SK-N-SH treated with all-trans-retinoic acid at 6 μM for 48 hours (cell line): ENCODE data around the gene CDX1.

Experiments
- ARNTL ChIP-seq: fragments of 450-650 bp; formaldehyde crosslinking; IDR thresholded peaks from 2 replicates; pipeline ENCODE4 v1.5.0; 2020; ENCODE audit warnings: low read depth, mild to moderate bottlenecking, moderate library complexity, borderline replicate concordance
- CSDC2 ChIP-seq: fragments of 250-450 bp; sonication (Bioruptor Pico); IDR thresholded peaks from 2 replicates; pipeline ENCODE4 v1.5.0; 2020; ENCODE audit warnings: mild to moderate bottlenecking, moderate library complexity
- ISL1 ChIP-seq: fragments of 250-450 bp; sonication (Bioruptor Pico); IDR thresholded peaks from 2 replicates; pipeline ENCODE4 v2.1.2; 2022; ENCODE audit warnings: mild to moderate bottlenecking, moderate library complexity
- OSR1 ChIP-seq: fragments of 250-450 bp; sonication (Bioruptor Pico); IDR thresholded peaks from 2 replicates; pipeline ENCODE4 v1.8.0; 2022; ENCODE audit warnings: moderate library complexity, mild to moderate bottlenecking, inconsistent platforms
- PATZ1 ChIP-seq: fragments of 250-450 bp; sonication (Bioruptor Pico); IDR thresholded peaks from 2 replicates; pipeline ENCODE4 v1.8.0; 2020; ENCODE audit warnings: mild to moderate bottlenecking, moderate library complexity, borderline replicate concordance
- PPARA ChIP-seq: fragments of 250-450 bp; sonication (Bioruptor Pico); IDR thresholded peaks from 2 replicates; pipeline ENCODE4 v1.5.0; 2020; ENCODE audit warnings: mild to moderate bottlenecking, borderline replicate concordance
- RARB ChIP-seq: fragments of 250-450 bp; sonication (Bioruptor Pico); IDR thresholded peaks from 2 replicates; pipeline ENCODE4 v1.8.0; 2021; ENCODE audit warnings: mild to moderate bottlenecking, moderate library complexity
- TCF4 ChIP-seq: fragments of 250-450 bp; sonication (Bioruptor Pico); IDR thresholded peaks from 2 replicates; pipeline ENCODE4 v1.8.0; 2021; ENCODE audit warnings: mild to moderate bottlenecking, moderate library complexity, borderline replicate concordance
- ZC3H10 ChIP-seq: fragments of 250-450 bp; sonication (Bioruptor Pico); IDR thresholded peaks from 2 replicates; pipeline ENCODE4 v1.5.1; 2021; ENCODE audit warnings: mild to moderate bottlenecking, moderate library complexity
- ZFP3 ChIP-seq: fragments of 250-450 bp; sonication (Bioruptor Pico); IDR thresholded peaks from 2 replicates; pipeline ENCODE4 v1.5.0; 2020; ENCODE audit warnings: mild to moderate bottlenecking, moderate library complexity
- ZFP30 ChIP-seq: fragments of 450-650 bp; formaldehyde crosslinking; IDR thresholded peaks from 2 replicates; pipeline ENCODE4 v1.5.0; 2022; ENCODE audit warnings: mild to moderate bottlenecking, moderate library complexity
- TF ChIP-seq, protein P1 (sequence below): fragments of 250-450 bp; sonication (Bioruptor Pico); IDR thresholded peaks from 2 replicates; pipeline ENCODE4 v1.5.0; 2020; ENCODE audit warnings: mild to moderate bottlenecking, moderate library complexity
- TF ChIP-seq, protein P2 (sequence below): fragments of 250-450 bp; sonication (Bioruptor Pico); IDR thresholded peaks from 2 replicates; pipeline ENCODE4 v1.5.1; 2020; ENCODE audit warnings: low read depth, mild to moderate bottlenecking, moderate library complexity
- TF ChIP-seq, protein P3 (sequence below): fragments of 250-450 bp; sonication (Bioruptor Pico); IDR thresholded peaks from 2 replicates; pipeline ENCODE4 v1.5.1; 2021; ENCODE audit warnings: mild to moderate bottlenecking, moderate library complexity

DNA sequence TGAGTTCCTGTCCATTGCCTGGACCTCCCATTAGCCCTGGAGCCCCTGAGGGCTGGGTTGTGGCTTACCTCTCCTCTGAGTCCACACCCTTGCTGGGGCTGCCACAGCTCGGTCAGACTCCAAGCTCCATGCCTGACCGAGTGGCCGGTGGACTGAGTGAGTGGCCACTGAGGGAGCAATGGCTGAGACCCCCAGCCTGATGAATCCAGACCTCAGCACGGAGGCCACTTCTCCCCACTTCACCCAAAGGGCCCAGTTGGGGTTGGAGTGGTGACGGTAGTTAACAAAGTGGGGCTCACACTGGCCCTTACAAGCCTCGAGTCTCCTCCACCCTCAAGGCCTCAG, 39.7 kb upstream of the CDX1 start:
- no peak for TF ChIP-seq PPARA
- TF ChIP-seq CSDC2 (CRISPR knock-in tag) = no peak
- no peak for TF ChIP-seq ARNTL
- TF ChIP-seq TCF4 (CRISPR knock-in tag) = no peak
- no peak for TF ChIP-seq ISL1 (CRISPR knock-in tag)
- no peak for TF ChIP-seq RARB (CRISPR knock-in tag)
- TF ChIP-seq, protein P1, sequence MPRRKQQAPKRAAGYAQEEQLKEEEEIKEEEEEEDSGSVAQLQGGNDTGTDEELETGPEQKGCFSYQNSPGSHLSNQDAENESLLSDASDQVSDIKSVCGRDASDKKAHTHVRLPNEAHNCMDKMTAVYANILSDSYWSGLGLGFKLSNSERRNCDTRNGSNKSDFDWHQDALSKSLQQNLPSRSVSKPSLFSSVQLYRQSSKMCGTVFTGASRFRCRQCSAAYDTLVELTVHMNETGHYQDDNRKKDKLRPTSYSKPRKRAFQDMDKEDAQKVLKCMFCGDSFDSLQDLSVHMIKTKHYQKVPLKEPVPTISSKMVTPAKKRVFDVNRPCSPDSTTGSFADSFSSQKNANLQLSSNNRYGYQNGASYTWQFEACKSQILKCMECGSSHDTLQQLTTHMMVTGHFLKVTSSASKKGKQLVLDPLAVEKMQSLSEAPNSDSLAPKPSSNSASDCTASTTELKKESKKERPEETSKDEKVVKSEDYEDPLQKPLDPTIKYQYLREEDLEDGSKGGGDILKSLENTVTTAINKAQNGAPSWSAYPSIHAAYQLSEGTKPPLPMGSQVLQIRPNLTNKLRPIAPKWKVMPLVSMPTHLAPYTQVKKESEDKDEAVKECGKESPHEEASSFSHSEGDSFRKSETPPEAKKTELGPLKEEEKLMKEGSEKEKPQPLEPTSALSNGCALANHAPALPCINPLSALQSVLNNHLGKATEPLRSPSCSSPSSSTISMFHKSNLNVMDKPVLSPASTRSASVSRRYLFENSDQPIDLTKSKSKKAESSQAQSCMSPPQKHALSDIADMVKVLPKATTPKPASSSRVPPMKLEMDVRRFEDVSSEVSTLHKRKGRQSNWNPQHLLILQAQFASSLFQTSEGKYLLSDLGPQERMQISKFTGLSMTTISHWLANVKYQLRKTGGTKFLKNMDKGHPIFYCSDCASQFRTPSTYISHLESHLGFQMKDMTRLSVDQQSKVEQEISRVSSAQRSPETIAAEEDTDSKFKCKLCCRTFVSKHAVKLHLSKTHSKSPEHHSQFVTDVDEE = no peak
- no peak for TF ChIP-seq ZFP3
- TF ChIP-seq PATZ1 (CRISPR knock-in tag) = no peak
- TF ChIP-seq, protein P2, sequence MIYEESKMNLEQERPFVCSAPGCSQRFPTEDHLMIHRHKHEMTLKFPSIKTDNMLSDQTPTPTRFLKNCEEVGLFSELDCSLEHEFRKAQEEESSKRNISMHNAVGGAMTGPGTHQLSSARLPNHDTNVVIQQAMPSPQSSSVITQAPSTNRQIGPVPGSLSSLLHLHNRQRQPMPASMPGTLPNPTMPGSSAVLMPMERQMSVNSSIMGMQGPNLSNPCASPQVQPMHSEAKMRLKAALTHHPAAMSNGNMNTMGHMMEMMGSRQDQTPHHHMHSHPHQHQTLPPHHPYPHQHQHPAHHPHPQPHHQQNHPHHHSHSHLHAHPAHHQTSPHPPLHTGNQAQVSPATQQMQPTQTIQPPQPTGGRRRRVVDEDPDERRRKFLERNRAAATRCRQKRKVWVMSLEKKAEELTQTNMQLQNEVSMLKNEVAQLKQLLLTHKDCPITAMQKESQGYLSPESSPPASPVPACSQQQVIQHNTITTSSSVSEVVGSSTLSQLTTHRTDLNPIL (CRISPR knock-in tag) = no peak
- TF ChIP-seq ZC3H10 (CRISPR knock-in tag) = no peak
- no peak for TF ChIP-seq ZFP30 (CRISPR knock-in tag)
- TF ChIP-seq, protein P3, sequence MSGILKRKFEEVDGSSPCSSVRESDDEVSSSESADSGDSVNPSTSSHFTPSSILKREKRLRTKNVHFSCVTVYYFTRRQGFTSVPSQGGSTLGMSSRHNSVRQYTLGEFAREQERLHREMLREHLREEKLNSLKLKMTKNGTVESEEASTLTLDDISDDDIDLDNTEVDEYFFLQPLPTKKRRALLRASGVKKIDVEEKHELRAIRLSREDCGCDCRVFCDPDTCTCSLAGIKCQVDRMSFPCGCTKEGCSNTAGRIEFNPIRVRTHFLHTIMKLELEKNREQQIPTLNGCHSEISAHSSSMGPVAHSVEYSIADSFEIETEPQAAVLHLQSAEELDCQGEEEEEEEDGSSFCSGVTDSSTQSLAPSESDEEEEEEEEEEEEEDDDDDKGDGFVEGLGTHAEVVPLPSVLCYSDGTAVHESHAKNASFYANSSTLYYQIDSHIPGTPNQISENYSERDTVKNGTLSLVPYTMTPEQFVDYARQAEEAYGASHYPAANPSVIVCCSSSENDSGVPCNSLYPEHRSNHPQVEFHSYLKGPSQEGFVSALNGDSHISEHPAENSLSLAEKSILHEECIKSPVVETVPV (CRISPR knock-in tag) = no peak
- TF ChIP-seq OSR1 = no peak
